ENCODE data around the gene KCNF1. TPM values are rescaled to one million over a fixed set of nuclear protein-coding genes. Genes with fewer than 3 reads are reported as not detected.

The KCNF1 gene
- total RNA-seq, 1 experiment from 2014 or later = 1.2 TPM

DNA sequence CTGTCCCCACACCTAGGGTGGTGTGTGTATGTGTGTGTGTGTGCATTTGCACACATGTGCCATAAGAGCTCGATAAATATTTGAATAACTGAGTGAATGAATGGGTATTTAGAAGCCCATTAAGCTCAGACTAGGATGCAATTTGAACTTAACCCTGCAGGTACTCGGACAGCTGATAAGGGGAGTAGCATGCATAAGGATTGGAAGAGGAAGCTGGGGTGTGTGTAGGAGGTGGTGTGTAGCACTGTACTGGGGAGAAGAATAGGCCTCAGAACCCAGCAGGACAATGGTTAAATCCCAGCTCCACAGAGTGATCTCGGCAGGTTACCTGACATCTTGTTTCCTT, 1.8 kb upstream of the KCNF1 start:
- H3K4me3 Mint-ChIP-seq = no peak overlapping the region
- ChIA-PET CTCF (interaction anchor here (0.6 to 6.6 kb wide), 42 partner anchors 8 to 222 kb away, joined by 3 to 84 read pairs (median 4); partner anchors contain the start of gene PDIA6), POLR2A (no interaction called here)
- H3K27ac Mint-ChIP-seq = no peak overlapping the region
- peaks cover 29% of the 10 kb centered on the region for H3K4me1 Mint-ChIP-seq
- DNase-seq (ENCODE audit: low spot score) = no peak
- no peaks in the 10 kb centered on the region for H3K9me3 Mint-ChIP-seq
- no peak; the same call in 1 of the 2 replicates for ATAC-seq
- H3K27me3 Mint-ChIP-seq (ENCODE audit: low read depth) = peaks cover 37% of the 10 kb centered on the region
- TF ChIP-seq GRHL2 (CRISPR knock-in tag; IDR thresholded peaks at IDR 0.05; ENCODE audit: insufficient replicate concordance, severe bottlenecking) (no peak), TEAD1 (CRISPR knock-in tag; IDR thresholded peaks at IDR 0.05) (no peak), TP53 (CRISPR knock-in tag; IDR thresholded peaks at IDR 0.05) (no peak), MYBL2 (CRISPR knock-in tag; IDR thresholded peaks at IDR 0.05) (no peak), FOXJ3 (CRISPR knock-in tag; IDR thresholded peaks at IDR 0.05; ENCODE audit: borderline replicate concordance) (no peak), RORB (CRISPR knock-in tag; IDR thresholded peaks at IDR 0.05) (no peak), HMGA2 (CRISPR knock-in tag; IDR thresholded peaks at IDR 0.05) (no peak), OVOL2 (CRISPR knock-in tag; IDR thresholded peaks at IDR 0.05; ENCODE audit: borderline replicate concordance) (no peak), NR2C2 (CRISPR knock-in tag; IDR thresholded peaks at IDR 0.05) (no peak)
- TF ChIP-seq, protein P1, sequence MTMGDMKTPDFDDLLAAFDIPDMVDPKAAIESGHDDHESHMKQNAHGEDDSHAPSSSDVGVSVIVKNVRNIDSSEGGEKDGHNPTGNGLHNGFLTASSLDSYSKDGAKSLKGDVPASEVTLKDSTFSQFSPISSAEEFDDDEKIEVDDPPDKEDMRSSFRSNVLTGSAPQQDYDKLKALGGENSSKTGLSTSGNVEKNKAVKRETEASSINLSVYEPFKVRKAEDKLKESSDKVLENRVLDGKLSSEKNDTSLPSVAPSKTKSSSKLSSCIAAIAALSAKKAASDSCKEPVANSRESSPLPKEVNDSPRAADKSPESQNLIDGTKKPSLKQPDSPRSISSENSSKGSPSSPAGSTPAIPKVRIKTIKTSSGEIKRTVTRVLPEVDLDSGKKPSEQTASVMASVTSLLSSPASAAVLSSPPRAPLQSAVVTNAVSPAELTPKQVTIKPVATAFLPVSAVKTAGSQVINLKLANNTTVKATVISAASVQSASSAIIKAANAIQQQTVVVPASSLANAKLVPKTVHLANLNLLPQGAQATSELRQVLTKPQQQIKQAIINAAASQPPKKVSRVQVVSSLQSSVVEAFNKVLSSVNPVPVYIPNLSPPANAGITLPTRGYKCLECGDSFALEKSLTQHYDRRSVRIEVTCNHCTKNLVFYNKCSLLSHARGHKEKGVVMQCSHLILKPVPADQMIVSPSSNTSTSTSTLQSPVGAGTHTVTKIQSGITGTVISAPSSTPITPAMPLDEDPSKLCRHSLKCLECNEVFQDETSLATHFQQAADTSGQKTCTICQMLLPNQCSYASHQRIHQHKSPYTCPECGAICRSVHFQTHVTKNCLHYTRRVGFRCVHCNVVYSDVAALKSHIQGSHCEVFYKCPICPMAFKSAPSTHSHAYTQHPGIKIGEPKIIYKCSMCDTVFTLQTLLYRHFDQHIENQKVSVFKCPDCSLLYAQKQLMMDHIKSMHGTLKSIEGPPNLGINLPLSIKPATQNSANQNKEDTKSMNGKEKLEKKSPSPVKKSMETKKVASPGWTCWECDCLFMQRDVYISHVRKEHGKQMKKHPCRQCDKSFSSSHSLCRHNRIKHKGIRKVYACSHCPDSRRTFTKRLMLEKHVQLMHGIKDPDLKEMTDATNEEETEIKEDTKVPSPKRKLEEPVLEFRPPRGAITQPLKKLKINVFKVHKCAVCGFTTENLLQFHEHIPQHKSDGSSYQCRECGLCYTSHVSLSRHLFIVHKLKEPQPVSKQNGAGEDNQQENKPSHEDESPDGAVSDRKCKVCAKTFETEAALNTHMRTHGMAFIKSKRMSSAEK (CRISPR knock-in tag; IDR thresholded peaks at IDR 0.05; ENCODE audit: borderline replicate concordance) = no peak
- TF ChIP-seq, protein P2, sequence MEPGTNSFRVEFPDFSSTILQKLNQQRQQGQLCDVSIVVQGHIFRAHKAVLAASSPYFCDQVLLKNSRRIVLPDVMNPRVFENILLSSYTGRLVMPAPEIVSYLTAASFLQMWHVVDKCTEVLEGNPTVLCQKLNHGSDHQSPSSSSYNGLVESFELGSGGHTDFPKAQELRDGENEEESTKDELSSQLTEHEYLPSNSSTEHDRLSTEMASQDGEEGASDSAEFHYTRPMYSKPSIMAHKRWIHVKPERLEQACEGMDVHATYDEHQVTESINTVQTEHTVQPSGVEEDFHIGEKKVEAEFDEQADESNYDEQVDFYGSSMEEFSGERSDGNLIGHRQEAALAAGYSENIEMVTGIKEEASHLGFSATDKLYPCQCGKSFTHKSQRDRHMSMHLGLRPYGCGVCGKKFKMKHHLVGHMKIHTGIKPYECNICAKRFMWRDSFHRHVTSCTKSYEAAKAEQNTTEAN (CRISPR knock-in tag; IDR thresholded peaks at IDR 0.05) = no peak
- TF ChIP-seq, protein P3, sequence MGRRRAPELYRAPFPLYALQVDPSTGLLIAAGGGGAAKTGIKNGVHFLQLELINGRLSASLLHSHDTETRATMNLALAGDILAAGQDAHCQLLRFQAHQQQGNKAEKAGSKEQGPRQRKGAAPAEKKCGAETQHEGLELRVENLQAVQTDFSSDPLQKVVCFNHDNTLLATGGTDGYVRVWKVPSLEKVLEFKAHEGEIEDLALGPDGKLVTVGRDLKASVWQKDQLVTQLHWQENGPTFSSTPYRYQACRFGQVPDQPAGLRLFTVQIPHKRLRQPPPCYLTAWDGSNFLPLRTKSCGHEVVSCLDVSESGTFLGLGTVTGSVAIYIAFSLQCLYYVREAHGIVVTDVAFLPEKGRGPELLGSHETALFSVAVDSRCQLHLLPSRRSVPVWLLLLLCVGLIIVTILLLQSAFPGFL (CRISPR knock-in tag; IDR thresholded peaks at IDR 0.05; ENCODE audit: borderline replicate concordance) = no peak
- H3K36me3 Mint-ChIP-seq = peaks cover 5% of the 10 kb centered on the region; the same call in 1 of the 2 replicates

DNA sequence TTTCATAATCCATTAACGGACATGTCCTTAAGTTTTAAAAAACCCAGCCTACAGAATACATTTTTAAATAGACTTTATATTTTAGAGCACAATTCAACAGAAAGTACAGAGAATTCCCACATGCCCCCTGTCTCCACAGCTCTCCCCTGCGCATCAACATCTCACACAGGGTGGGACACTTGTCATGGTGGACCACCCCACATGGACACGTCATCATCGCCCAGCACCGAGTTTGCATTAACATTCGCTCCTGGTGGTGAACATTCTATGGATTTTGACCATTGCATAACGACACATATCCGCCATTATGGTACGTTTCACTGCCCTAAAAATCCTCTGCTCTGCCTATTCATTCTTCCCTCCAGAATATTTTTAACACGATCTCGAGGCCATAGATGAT, 1.1 kb upstream of the KCNF1 start:
- DNase-seq (ENCODE audit: low spot score) = no peak
- no peak overlapping the region for H3K27ac Mint-ChIP-seq
- TF ChIP-seq, protein P1 (CRISPR knock-in tag; IDR thresholded peaks at IDR 0.05; ENCODE audit: borderline replicate concordance) = no peak
- TF ChIP-seq ZNF219 (CRISPR knock-in tag; IDR thresholded peaks at IDR 0.05; ENCODE audit: borderline replicate concordance) (no peak), SMAD4 (CRISPR knock-in tag; IDR thresholded peaks at IDR 0.05) (no peak), NFYB (CRISPR knock-in tag; conservative IDR thresholded peaks at IDR 0.05; ENCODE audit: low read depth) (no peak), TP53 (CRISPR knock-in tag; IDR thresholded peaks at IDR 0.05) (no peak), ZBTB21 (CRISPR knock-in tag; IDR thresholded peaks at IDR 0.05; ENCODE audit: borderline replicate concordance) (no peak), RELA (CRISPR knock-in tag; IDR thresholded peaks at IDR 0.05; ENCODE audit: borderline replicate concordance) (no peak)
- TF ChIP-seq, protein P4, sequence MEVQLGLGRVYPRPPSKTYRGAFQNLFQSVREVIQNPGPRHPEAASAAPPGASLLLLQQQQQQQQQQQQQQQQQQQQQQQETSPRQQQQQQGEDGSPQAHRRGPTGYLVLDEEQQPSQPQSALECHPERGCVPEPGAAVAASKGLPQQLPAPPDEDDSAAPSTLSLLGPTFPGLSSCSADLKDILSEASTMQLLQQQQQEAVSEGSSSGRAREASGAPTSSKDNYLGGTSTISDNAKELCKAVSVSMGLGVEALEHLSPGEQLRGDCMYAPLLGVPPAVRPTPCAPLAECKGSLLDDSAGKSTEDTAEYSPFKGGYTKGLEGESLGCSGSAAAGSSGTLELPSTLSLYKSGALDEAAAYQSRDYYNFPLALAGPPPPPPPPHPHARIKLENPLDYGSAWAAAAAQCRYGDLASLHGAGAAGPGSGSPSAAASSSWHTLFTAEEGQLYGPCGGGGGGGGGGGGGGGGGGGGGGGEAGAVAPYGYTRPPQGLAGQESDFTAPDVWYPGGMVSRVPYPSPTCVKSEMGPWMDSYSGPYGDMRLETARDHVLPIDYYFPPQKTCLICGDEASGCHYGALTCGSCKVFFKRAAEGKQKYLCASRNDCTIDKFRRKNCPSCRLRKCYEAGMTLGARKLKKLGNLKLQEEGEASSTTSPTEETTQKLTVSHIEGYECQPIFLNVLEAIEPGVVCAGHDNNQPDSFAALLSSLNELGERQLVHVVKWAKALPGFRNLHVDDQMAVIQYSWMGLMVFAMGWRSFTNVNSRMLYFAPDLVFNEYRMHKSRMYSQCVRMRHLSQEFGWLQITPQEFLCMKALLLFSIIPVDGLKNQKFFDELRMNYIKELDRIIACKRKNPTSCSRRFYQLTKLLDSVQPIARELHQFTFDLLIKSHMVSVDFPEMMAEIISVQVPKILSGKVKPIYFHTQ (CRISPR knock-in tag; IDR thresholded peaks at IDR 0.05) = no peak
- peaks cover 29% of the 10 kb centered on the region for H3K4me1 Mint-ChIP-seq
- CTCF ChIA-PET = interaction anchor here (0.7 to 6.8 kb wide), 27 partner anchors 8 to 235 kb away, joined by 3 to 84 read pairs (median 5); a partner anchor contains a TSS
- H3K4me3 Mint-ChIP-seq = peak overlapping the region; percentile 52; the same call in 1 of the 2 replicates
- POLR2A ChIA-PET = no interaction called here
- no peak for ATAC-seq
- no peaks in the 10 kb centered on the region for H3K9me3 Mint-ChIP-seq
- H3K36me3 Mint-ChIP-seq = peaks cover 5% of the 10 kb centered on the region; the same call in 1 of the 2 replicates
- peaks cover 37% of the 10 kb centered on the region for H3K27me3 Mint-ChIP-seq (ENCODE audit: low read depth)
